Upper lobe of left lung (tissue), 4 donors: ENCODE measurements around the gene UBE2G1.

Experiments
- CTCF ChIP-seq, 6 experiments: fragments of 450-650 bp in 4 of 6; fragments of 200-600 bp in 2 of 6; sonication (generic) in 2 of 6; IDR thresholded peaks; one replicate each; pipeline ENCODE4 v1.5.1; 2016 to 2019; ENCODE audit warnings: antibody characterized with exemption in 6 of 6
- EP300 ChIP-seq, 4 donors: sonication (generic); formaldehyde crosslinking; IDR thresholded peaks; one replicate each; pipeline ENCODE4 v1.5.1; 2017; ENCODE audit warnings: antibody characterized with exemption in 4 of 4, control low read depth in 2 of 4
- POLR2A ChIP-seq, 4 donors: fragments of 450-650 bp; IDR thresholded peaks; one replicate each; pipeline ENCODE4 v1.5.1; 2016 to 2017; ENCODE audit warnings: antibody characterized with exemption in 4 of 4, mild to moderate bottlenecking in 2 of 4

GRCh38 chr17:4406386-4406785 lies 39.9 kb upstream of the UBE2G1 start:
- TF ChIP-seq CTCF (IDR thresholded peaks at IDR 0.05): no peak
- TF ChIP-seq POLR2A (IDR thresholded peaks at IDR 0.05): no peak
- TF ChIP-seq EP300 (IDR thresholded peaks at IDR 0.05): no peak
